ENCODE data around the gene OPRD1. TPM values are rescaled to one million over a fixed set of nuclear protein-coding genes. Genes with fewer than 3 reads are reported as not detected.

OPRD1 gene
- total and polyA plus RNA-seq, 2 experiments from 2014 or later: 0.07 to 0.08 TPM

DNA sequence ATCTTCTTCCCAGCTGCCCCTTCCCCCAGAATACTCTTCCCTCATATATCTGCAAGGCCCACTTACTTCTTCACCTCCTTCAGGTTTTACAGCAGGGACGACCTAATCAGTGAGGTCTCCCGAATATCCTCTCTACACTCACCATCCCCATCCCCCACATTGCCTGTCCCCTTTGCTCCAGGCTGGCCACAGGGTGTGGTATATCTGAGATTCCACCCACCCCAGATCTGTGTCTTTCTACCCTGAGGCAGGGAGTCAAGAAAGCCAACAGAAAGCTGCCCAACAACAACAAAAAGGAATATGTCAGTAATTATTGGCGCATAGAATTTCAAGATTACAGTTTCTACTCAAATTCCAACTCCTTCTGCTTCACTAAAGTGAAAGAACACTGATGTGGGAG is 30.0 kb upstream of the OPRD1 start:
- Histone ChIP-seq H3K4me3 (no peak overlapping the region), H3K27me3 (no peaks in the 10 kb centered on the region), H3K9me3 (ENCODE audit: low read depth) (no peaks in the 10 kb centered on the region), H2AFZ (no peak overlapping the region), H3K27ac (no peak overlapping the region), H3K4me2 (no peak overlapping the region), H4K20me1 (ENCODE audit: insufficient read depth, poor library complexity, severe bottlenecking) (no peaks in the 10 kb centered on the region), H3K9me2 (replicated peaks; ENCODE audit: insufficient read depth) (no peaks in the 10 kb centered on the region), H3K4me1 (ENCODE audit: insufficient read depth) (no peaks in the 10 kb centered on the region), H3K79me2 (no peaks in the 10 kb centered on the region), H3K36me3 (replicated peaks; ENCODE audit: insufficient read depth, low read depth) (no peaks in the 10 kb centered on the region)
- 44% methylated on average over 3 of the region's 3 CpGs for WGBS (ENCODE audit: low lambda C conversion rate, missing lambda C conversion rate)
- DNase-seq (ENCODE audit: low spot score): no peak
- TF ChIP-seq EZH2 (IDR thresholded peaks at IDR 0.05; ENCODE audit: borderline replicate concordance): no peak
- TF ChIP-seq CTCF (IDR thresholded peaks at IDR 0.05; ENCODE audit: poor library complexity): no peak
- TF ChIP-seq EZH2phosphoT487 (IDR thresholded peaks at IDR 0.05; ENCODE audit: low read depth, severe bottlenecking, unreplicated experiment): no peak

- H3K4me3 ChIP-seq: no peak overlapping the region
- DNase-seq (ENCODE audit: low spot score): no peak
- no peak overlapping the region for H3K27ac ChIP-seq
- no peaks in the 10 kb centered on the region for H3K4me1 ChIP-seq (ENCODE audit: insufficient read depth)
- H4K20me1 ChIP-seq (ENCODE audit: insufficient read depth, poor library complexity, severe bottlenecking): no peaks in the 10 kb centered on the region
- WGBS (ENCODE audit: low lambda C conversion rate, missing lambda C conversion rate): 92% methylated on average over 2 of the region's 2 CpGs
- no peaks in the 10 kb centered on the region for H3K36me3 ChIP-seq (replicated peaks; ENCODE audit: insufficient read depth, low read depth)
- TF ChIP-seq CTCF (IDR thresholded peaks at IDR 0.05; ENCODE audit: poor library complexity) (no peak), EZH2 (IDR thresholded peaks at IDR 0.05; ENCODE audit: borderline replicate concordance) (no peak), EZH2phosphoT487 (IDR thresholded peaks at IDR 0.05; ENCODE audit: low read depth, severe bottlenecking, unreplicated experiment) (no peak)
- no peak overlapping the region for H3K4me2 ChIP-seq
- no peaks in the 10 kb centered on the region for H3K9me3 ChIP-seq (ENCODE audit: low read depth)
- H2AFZ ChIP-seq: no peak overlapping the region
- no peaks in the 10 kb centered on the region for H3K79me2 ChIP-seq
- no peaks in the 10 kb centered on the region for H3K9me2 ChIP-seq (replicated peaks; ENCODE audit: insufficient read depth)
- no peaks in the 10 kb centered on the region for H3K27me3 ChIP-seq
Measured at GRCh38 chr1:28783363-28783762, 28.6 kb upstream of the OPRD1 start.

DNA sequence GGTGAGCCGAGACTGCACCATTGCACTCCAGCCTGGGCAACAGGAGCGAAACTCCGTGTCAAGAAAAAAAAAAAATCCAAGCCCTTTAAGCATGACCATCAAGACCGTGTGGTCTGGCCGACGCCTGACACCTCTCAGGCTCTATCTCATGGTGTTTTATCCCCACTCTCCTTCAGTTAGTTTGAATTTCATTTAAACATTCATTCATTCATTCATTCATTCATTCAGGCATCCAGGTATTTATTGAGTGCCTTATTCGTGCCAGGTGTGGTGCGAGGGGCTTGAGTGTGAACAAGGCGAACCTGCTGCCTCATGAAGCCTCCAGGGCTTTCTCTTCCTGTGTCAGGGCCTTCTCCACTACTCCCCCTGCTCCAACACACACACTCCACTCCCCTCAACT is 22.6 kb upstream of the OPRD1 start:
- H3K79me2 ChIP-seq: no peaks in the 10 kb centered on the region
- no peak overlapping the region for H3K4me2 ChIP-seq
- H3K36me3 ChIP-seq (replicated peaks; ENCODE audit: insufficient read depth, low read depth): no peaks in the 10 kb centered on the region
- no peaks in the 10 kb centered on the region for H3K4me1 ChIP-seq (ENCODE audit: insufficient read depth)
- no peak overlapping the region for H3K27ac ChIP-seq
- TF ChIP-seq CTCF (IDR thresholded peaks at IDR 0.05; ENCODE audit: poor library complexity): no peak
- TF ChIP-seq EZH2phosphoT487 (IDR thresholded peaks at IDR 0.05; ENCODE audit: low read depth, severe bottlenecking, unreplicated experiment): no peak
- no peak for TF ChIP-seq EZH2 (IDR thresholded peaks at IDR 0.05; ENCODE audit: borderline replicate concordance)
- no peak for DNase-seq (ENCODE audit: low spot score)
- H2AFZ ChIP-seq: no peak overlapping the region
- no peak overlapping the region for H3K4me3 ChIP-seq
- WGBS (ENCODE audit: low lambda C conversion rate, missing lambda C conversion rate): 90% methylated on average over 9 of the region's 9 CpGs
- H3K9me3 ChIP-seq (ENCODE audit: low read depth): no peaks in the 10 kb centered on the region
- no peaks in the 10 kb centered on the region for H4K20me1 ChIP-seq (ENCODE audit: insufficient read depth, poor library complexity, severe bottlenecking)
- H3K9me2 ChIP-seq (replicated peaks; ENCODE audit: insufficient read depth): no peaks in the 10 kb centered on the region
- H3K27me3 ChIP-seq: no peaks in the 10 kb centered on the region

DNA sequence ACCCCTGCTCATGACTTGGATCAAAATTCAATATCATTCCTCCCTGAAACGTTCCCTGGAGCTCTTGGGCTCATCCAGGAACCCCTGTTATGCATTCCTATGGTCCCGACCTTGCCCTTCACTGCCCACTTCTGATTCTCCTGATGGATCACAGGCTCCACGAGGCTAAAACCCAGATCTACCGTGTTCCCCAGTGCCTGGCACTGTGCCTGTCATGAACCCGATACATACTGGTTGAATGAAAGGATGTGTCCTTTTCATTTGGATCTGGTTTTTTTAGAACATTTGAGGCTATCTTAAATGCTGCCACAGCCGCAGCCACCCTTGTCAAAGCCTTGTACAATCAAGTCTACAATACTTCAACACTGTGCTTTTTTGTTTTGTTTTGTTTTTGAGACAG is 22.2 kb upstream of the OPRD1 start:
- no peak overlapping the region for H3K27ac ChIP-seq
- no peak overlapping the region for H3K4me3 ChIP-seq
- no peak for TF ChIP-seq EZH2 (IDR thresholded peaks at IDR 0.05; ENCODE audit: borderline replicate concordance)
- TF ChIP-seq EZH2phosphoT487 (IDR thresholded peaks at IDR 0.05; ENCODE audit: low read depth, severe bottlenecking, unreplicated experiment): no peak
- TF ChIP-seq CTCF (IDR thresholded peaks at IDR 0.05; ENCODE audit: poor library complexity): no peak
- no peaks in the 10 kb centered on the region for H3K9me3 ChIP-seq (ENCODE audit: low read depth)
- no peak overlapping the region for H2AFZ ChIP-seq
- H3K4me2 ChIP-seq: no peak overlapping the region
- no peaks in the 10 kb centered on the region for H3K4me1 ChIP-seq (ENCODE audit: insufficient read depth)
- H3K36me3 ChIP-seq (replicated peaks; ENCODE audit: insufficient read depth, low read depth): no peaks in the 10 kb centered on the region
- H3K79me2 ChIP-seq: no peaks in the 10 kb centered on the region
- WGBS (ENCODE audit: low lambda C conversion rate, missing lambda C conversion rate): 90% methylated on average over 6 of the region's 6 CpGs
- no peaks in the 10 kb centered on the region for H3K9me2 ChIP-seq (replicated peaks; ENCODE audit: insufficient read depth)
- no peaks in the 10 kb centered on the region for H3K27me3 ChIP-seq
- H4K20me1 ChIP-seq (ENCODE audit: insufficient read depth, poor library complexity, severe bottlenecking): no peaks in the 10 kb centered on the region
- no peak for DNase-seq (ENCODE audit: low spot score)
